HG03469 (cell line): ENCODE measurements around the gene ICOS.

Source experiments
- ATAC-seq: cut with Tn5 transposase; IDR thresholded peaks from one replicate; pipeline ENCODE4 v1.9.1; 2021; ENCODE audit warnings: mild to moderate bottlenecking, moderate library complexity, moderate number of reproducible peaks; ENCODE audit not compliant: unreplicated experiment

ICOS gene

DNA sequence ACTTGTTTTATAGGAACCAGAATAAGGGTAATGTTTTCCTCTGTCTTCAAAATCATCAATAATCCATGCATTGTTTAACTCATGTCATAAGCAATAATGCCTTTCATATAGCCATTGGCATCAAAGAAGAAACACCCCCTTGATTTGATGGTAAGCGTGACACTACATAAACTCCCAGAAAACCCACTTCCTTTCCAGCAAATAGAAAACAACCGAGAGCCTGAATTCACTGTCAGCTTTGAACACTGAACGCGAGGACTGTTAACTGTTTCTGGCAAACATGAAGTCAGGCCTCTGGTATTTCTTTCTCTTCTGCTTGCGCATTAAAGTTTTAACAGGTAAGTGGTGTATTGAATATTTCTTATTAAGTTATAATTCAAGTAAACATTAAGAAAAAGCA, at the start of gene ICOS:
TSS of gene ICOS (plus strand) at position 229 of the 400 bp plus-strand sequence. CDS start at position 281, 52 bp downstream.
- no peak for ATAC-seq

DNA sequence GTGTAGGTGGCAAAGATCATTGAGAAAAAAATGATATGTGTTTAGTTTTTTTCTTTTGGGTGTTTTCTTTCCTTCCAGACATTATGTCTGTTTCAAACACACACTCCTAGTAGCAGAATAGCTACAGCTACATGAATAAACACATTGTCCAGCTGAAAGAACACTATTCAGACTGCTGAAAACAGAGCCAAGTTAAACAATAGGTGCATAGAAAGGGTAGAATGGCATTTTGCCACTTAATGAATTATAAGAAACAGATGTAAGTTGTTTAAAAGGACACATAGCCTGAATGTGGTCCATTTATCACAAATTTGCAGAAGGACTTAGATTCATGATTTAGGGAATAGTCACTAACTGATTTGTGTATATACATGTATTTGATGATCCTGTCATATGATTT, 48.9 kb upstream of the ICOS start:
- no peak for ATAC-seq

DNA sequence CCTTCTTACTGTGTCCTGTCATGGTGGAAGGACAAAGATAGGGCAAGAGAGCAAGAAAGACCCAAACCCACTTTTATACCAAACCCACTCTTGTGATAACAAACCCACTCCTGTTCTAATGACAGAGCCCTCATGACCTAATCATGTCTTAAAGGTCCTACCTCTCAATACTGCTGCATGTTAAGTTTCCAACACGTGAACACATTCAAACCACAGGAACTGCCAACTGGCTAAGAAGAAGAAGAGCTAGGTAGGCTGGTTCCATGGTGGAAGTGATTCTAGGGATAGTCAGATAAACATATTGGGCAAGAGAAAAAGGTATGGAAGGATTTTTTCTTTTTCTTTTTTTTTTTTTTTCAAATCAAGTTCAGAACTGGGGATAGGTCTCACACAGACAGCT, 47.0 kb upstream of the ICOS start:
- no peak for ATAC-seq

DNA sequence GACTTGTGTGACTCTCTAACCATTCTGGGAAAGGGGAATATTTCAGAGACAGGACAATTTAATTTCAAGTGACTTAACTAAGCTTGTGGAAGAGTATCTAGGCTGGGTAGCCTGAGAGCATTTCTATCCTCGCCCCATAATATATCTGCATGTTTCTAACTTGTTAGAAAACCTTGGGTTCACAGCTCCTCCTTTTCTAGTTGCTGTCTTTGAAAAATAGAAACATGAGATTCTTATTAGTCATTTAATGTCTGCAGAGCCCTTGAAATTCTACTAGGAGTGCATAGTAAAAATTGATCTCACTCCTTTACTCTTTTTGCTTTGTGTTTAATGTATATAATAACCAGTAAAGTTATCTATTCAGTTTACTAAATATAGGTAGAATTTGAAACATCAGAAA, 46.6 kb upstream of the ICOS start:
- ATAC-seq: no peak

DNA sequence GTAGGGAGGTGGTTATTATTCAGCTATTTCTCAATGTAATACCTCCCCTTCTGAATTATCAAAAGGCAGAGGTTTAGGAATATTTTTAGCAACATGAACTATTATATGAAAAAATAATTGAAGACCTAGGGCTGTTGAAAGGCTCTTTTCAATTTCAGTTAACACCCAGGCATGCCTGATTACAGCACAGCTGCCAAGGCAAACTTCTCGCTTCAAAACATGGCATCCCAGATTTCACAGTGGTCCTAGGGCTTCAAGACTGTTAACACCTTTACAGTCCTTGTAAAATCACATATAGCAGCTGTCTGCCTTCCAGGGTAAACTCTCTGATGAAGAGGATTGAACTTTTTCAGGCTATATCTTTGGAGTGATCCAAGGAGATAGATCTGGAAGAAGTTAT, 45.8 kb upstream of the ICOS start:
- no peak for ATAC-seq

- ATAC-seq: no peak
Measured at GRCh38 chr2:203891474-203891873, 45.1 kb upstream of the ICOS start.

DNA sequence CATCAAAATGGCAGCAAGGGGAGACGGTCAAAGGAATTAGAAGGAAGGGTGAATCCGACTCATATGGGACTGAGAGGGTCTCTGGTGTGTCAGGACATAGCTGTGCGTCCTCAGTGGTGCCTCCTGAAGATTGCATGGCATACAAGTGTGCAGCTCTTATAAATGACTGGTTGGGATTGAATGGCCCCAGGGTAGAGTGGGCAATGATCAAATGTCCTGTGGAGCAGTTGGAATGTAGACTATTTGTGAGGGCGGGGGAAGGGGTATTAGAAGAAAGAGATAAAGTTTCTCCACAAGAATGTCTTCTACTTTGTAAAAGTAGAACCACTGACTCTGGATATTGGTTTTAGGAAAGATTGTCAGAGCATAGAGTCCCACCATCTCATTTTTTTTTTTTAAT, 44.4 kb upstream of the ICOS start:
- no peak for ATAC-seq

GRCh38 chr2:203893401-203893800, 43.2 kb upstream of the ICOS start:
- no peak for ATAC-seq

GRCh38 chr2:203893840-203894239, 42.7 kb upstream of the ICOS start:
- ATAC-seq: no peak

DNA sequence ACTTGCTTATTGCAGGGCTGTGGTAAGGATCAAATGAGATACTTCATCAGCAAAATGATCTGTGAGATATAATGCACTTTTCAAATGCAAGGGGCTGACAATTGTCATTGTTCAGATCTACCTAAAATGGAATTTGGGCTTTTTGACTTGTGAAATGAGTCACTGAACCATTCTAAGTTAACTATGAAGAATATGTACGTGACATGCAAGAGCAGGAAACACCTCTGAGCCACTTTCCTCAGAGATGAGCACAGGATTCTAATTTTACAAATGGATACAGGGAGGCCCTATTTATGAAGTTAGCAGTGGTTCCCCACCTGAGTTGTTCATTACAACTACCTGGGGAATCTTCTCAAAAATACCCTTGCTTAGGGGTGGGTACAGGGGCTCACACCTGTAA, 42.3 kb upstream of the ICOS start:
- no peak for ATAC-seq

DNA sequence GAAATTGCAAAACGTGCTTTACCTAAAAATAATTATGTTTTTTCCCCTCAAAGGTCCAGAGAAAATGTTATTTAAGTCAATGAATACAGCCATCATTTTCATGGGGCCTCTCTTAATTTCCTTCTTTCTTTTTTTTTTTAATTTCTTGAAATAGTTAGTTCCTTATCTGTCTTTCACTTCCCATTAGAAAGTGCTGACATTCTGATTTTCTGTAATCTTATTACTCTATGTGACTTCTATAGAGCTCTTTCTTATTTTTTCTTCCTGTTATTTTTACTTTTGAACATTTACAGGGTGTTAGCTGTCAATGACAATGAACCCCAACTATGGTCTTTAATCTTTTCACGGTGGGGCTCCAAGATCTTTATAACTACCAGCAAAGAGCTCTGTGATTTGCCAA, 39.0 kb upstream of the ICOS start:
- no peak for ATAC-seq

- ATAC-seq: no peak
Measured at GRCh38 chr2:203898657-203899056, 37.9 kb upstream of the ICOS start.

- ATAC-seq: no peak
Measured at GRCh38 chr2:203900253-203900652, 36.3 kb upstream of the ICOS start.

DNA sequence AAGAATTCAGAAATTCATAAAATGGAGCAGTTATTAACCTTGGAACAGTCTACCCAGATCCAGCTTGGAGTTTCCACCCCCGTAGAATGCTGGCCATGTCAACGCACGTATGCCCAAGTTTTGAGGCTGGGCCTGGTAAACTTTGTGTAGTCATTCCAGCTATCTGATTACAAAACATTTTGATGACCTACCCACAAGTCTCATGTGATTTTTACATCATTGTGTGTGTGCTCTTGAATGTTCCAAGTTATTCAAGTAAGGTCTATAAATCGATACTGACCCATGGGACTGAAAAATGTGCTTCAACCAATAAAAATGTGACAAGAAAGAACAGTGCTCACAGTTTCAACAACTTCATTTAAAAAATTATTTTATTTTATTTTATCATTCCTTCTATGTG, 32.5 kb upstream of the ICOS start:
- ATAC-seq: no peak

- ATAC-seq: no peak
Measured at GRCh38 chr2:203905656-203906055, 30.9 kb upstream of the ICOS start.

GRCh38 chr2:203908066-203908796, 28.3 kb upstream of the ICOS start:
- ATAC-seq: no peak

DNA sequence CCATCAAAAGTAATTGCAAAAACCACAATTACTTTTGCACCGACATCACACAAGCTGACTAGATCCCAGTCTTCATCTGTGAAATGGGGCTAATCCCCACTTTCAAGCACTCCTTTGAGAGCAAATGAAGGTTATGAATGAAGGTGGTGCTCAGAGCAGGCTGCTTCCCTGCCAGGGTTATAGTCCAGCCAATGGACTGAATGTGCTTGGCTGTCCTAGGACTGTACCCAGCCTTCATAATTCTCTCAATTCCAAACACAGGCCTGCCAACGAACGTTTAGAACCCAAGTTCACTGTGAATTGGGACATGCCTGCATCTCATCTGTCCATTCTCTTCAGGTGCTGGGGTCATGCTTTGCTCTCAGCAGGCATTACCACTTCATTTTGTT, 27.8 kb upstream of the ICOS start:
- no peak for ATAC-seq

DNA sequence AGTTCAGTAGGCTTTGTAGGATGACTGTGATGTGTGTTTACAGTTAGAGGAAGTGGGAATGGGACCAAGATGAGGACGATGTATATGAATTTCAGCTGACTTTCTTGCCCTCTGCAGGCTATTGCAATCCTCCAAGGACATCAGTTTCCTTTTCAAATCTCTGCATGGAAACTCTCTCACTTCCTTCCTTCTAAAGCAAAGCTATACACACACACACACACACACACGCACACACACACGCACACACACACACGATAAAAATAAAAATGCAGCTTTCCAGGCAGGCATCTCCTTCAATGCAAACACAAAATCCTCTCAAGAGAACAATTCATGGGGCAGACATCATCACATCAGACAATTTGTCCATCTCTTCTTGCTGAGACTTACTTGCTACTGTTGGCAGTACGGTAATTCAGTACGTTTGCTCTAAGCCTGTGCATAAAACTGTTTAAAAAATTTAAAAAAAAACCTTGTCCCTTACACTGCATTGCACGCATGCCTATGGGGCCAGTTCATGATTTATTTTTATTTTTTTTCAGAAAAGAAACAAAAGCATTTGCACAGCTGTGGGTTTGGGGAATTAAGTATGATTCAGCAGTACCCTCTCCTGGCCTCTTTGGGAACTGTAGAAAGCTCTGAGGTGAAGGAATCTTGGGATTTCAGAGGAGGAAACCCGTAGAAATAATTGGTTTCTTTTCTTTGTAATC, 27.1 kb upstream of the ICOS start:
- no peak for ATAC-seq

DNA sequence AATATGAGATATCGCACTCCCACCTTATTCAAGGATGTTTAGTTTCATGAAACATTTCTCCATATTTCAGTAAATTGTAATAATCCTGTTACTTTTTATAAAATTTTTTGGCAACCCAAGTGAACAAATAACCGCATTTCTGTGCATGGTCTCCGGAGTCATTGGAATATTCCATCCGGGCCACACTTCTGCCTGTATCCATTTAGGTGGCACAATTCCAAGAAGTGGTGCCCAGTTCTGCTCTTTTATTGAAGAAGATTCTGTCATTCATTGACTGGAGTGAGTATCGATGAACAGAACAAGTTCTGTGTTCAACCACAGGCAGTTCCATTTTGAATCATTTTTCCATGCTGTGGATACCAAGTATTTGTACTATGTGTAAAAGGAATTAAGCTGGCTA, 26.6 kb upstream of the ICOS start:
- no peak for ATAC-seq

DNA sequence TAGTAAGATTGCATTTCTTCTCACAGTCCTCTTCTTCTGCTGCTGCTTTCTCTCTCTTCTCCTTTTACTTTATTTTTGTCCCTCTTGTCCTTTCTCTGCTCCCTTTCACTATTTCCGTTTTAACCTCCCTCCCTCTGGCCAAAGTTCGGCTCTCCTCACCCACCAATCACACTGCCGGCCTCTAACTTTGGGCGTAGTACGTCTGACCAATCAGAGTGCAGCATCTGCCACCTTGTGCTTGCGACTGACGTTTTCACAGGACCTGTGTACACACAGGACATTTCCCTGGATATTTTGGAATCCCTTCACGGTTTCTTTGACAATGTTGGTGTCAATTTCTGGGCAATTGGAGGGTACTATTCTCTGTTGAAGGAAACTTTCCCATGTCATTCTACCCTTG, 22.6 kb upstream of the ICOS start:
- ATAC-seq: no peak

DNA sequence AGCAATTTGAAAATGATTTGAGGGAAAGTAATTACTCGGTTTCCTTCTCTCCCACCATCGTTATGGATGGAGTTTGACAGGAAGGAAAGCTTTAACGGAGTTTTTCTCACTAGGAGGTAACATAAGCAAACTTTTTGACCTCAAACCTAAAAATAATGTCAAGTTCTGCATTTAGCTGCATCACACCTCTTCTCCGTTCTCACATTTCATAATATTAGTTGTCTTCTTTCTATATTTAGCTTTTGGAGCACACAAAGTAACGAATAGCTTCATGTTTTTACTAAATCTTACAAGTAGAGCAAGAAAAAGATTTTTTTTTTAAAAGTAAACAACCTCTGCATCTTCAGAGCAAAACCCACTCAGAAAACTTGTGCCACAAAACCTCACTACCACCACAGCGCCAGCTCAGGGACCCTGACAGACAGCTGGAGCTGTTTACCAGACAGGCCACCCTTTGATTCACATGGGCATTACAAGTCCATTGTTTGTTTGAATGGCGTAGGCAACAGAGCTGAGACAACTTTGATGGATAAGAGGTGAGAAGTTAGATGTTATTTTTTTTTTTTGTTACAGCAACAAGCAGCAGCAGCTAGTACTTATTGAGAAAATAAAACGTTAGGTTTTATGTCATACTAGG, 21.9 kb upstream of the ICOS start:
- ATAC-seq: no peak

DNA sequence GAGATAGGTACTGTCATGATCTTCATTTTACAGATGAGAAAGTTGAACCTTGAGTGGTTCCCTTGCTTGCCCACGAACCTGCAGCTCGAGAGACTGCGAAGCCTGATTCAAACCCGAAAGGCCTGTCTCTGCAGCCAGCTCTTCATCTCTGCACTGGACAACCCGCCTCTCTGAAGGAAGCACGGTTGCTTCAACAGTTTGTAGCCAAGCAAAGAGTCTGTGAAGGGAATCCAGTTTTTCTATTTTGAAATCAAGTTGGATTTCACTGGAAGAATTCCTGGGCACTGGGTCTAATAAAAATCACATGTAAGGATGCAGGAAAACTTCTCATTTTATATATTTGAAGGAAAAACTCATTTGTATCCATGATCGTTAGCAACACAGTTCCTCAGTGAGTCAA, 21.3 kb upstream of the ICOS start:
- ATAC-seq: no peak
